OCI-LY3 (cell line): ENCODE data around the gene RXRA.

Source experiments
- CTCF ChIP-seq: fragments of 200-600, 300-600 bp; sonication (generic); IDR thresholded peaks from 2 replicates; pipeline ENCODE4 v1.5.1; 2014; ENCODE audit warnings: antibody characterized with exemption, low read length, low read depth
- EZH2phosphoT487 ChIP-seq: fragments of 200-600 bp; shearing (Covaris generic); IDR thresholded peaks from 2 replicates; pipeline ENCODE4 v1.6.1; 2018; ENCODE audit warnings: antibody characterized with exemption, mixed run types, low read depth

GRCh38 chr9:134355561-134356279, 29.5 kb downstream of the RXRA start:
- TF ChIP-seq CTCF (no peak), EZH2phosphoT487 (no peak)
